SJSA1 (cell line): ENCODE results near the gene SLC36A1. TPM values are rescaled to one million over a fixed set of nuclear protein-coding genes. Genes with fewer than 3 reads are reported as not detected.

Source experiments
- DNase-seq, 2 experiments: peaks; one replicate each; pipeline ENCODE4 v3.0.0-alpha.2; 2015 to 2020; ENCODE audit warnings: low spot score in 2 of 2, low read depth in 1 of 2
- H3K27ac ChIP-seq: fragments of 250-450 bp; sonication (Bioruptor Pico); 2 replicates; pipeline ENCODE4 v1.5.1; 2020; ENCODE audit warnings: mild to moderate bottlenecking, moderate library complexity
- H3K27me3 ChIP-seq: fragments of 250-450 bp; sonication (Bioruptor Pico); replicated peaks from 2 replicates; pipeline ENCODE4 v1.5.1; 2020; ENCODE audit warnings: mild to moderate bottlenecking, moderate library complexity
- H3K36me3 ChIP-seq: fragments of 250-450 bp; sonication (Bioruptor Pico); 2 replicates; pipeline ENCODE4 v1.5.1; 2020; ENCODE audit warnings: mild to moderate bottlenecking
- H3K4me1 ChIP-seq: fragments of 250-450 bp; sonication (Bioruptor Pico); replicated peaks from 2 replicates; pipeline ENCODE4 v1.6.1; 2021; ENCODE audit warnings: mild to moderate bottlenecking
- H3K4me3 ChIP-seq: fragments of 250-450 bp; sonication (Bioruptor Pico); 2 replicates; pipeline ENCODE4 v1.5.1; 2020; ENCODE audit warnings: mild to moderate bottlenecking
- H3K9me3 ChIP-seq: fragments of 250-450 bp; sonication (Bioruptor Pico); replicated peaks from 2 replicates; pipeline ENCODE4 v1.5.1; 2020; ENCODE audit warnings: mild to moderate bottlenecking
- total RNA-seq: library from RNA; depleted of rRNA; stranded (reverse); fragments of >200 nt; shearing (Covaris generic); gene quantifications from 2 replicates; pipeline ENCODE4 v1.2.3, GENCODE V29; 2014

The SLC36A1 gene
- total RNA-seq, 1 experiment from 2014 or later = 20.8 TPM

GRCh38 chr5:151432210-151432609, 15.2 kb upstream of the SLC36A1 start:
- peaks cover 7% of the 10 kb centered on the region; the same call in 1 of the 2 replicates for H3K27me3 ChIP-seq
- no peaks in the 10 kb centered on the region for H3K36me3 ChIP-seq
- H3K4me3 ChIP-seq = no peak overlapping the region
- DNase-seq = no peak
- no peaks in the 10 kb centered on the region for H3K9me3 ChIP-seq
- H3K4me1 ChIP-seq = no peaks in the 10 kb centered on the region
- H3K27ac ChIP-seq = no peak overlapping the region

GRCh38 chr5:151434570-151435237, 12.7 kb upstream of the SLC36A1 start:
- no peak overlapping the region for H3K4me3 ChIP-seq

GRCh38 chr5:151448038-151448985, 909 bp downstream of the SLC36A1 start:
- H3K4me3 ChIP-seq = peak overlapping the region; percentile 77
- DNase-seq = peak in 1 of 2 experiments; percentile 47

More at GRCh38 chr5:151434570-151435237, 12.7 kb upstream of the SLC36A1 start:
- Histone ChIP-seq H3K4me1 (no peaks in the 10 kb centered on the region), H3K9me3 (no peaks in the 10 kb centered on the region), H3K36me3 (no peaks in the 10 kb centered on the region), H3K27me3 (peaks cover 7% of the 10 kb centered on the region; the same call in 1 of the 2 replicates), H3K27ac (no peak overlapping the region)
- DNase-seq = no peak

DNA sequence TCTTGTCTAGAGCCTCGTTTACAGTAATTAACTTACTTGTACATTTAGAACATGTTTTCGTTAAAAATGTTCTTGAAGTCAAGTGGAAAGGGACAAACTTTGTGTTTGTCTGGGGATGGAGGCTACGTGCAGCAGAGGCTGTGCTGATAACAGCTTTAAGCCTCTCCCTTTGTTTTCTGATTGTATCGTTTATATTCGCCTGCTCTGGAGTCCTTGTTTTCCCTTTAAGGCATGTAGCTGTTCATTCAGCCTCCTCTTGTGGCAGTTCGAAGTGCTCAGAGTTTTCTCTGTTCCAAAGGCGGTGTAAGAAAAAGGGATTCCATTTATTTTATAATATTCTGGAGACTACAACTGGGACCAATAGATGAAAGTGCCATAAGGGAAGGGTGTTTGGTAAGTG, 1.9 kb downstream of the SLC36A1 start:
- H3K4me3 ChIP-seq = no peak overlapping the region
- DNase-seq = no peak

More at GRCh38 chr5:151448038-151448985, 909 bp downstream of the SLC36A1 start:
- Histone ChIP-seq H3K27me3 (no peaks in the 10 kb centered on the region; the same call in 1 of the 2 replicates), H3K4me1 (peaks cover 38% of the 10 kb centered on the region), H3K27ac (no peak overlapping the region), H3K36me3 (0 out of 2 replicates have a peak, but pooled peaks cover 3% of the 10 kb centered on the region), H3K9me3 (no peaks in the 10 kb centered on the region)

DNA sequence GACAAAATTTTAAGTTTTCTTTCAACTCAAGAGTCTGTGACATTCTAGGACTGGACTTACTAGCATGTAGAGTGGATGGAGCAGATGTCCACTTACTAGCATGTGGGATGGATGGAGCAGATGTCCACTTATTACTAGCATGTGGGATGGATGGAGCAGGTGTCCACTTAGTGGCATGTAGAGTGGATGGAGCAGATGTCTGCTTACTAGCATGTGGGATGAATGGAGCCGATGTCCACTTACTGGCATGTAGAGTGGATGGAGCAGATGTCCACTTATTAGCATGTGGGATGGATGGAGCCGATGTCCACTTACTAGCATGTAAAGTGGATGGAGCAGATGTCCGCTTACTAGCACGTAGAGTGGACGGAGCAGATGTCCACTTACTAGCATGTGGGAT, 2.4 kb downstream of the SLC36A1 start:
- H3K36me3 ChIP-seq = 0 out of 2 replicates have a peak, but pooled peaks cover 3% of the 10 kb centered on the region

More for the DNA sequence above, 1.9 kb downstream of the SLC36A1 start:
- no peaks in the 10 kb centered on the region; the same call in 1 of the 2 replicates for H3K27me3 ChIP-seq
- 0 out of 2 replicates have a peak, but pooled peaks cover 3% of the 10 kb centered on the region for H3K36me3 ChIP-seq
- H3K4me1 ChIP-seq = peaks cover 38% of the 10 kb centered on the region
- H3K27ac ChIP-seq = no peak overlapping the region
- no peaks in the 10 kb centered on the region for H3K9me3 ChIP-seq

GRCh38 chr5:151450605-151451004, 3.2 kb downstream of the SLC36A1 start:
- peaks cover 38% of the 10 kb centered on the region for H3K4me1 ChIP-seq
- H3K4me3 ChIP-seq = no peak overlapping the region
- H3K27me3 ChIP-seq = no peaks in the 10 kb centered on the region; the same call in 1 of the 2 replicates
- no peak for DNase-seq
- H3K27ac ChIP-seq = no peak overlapping the region; the same call in 1 of the 2 replicates
- no peaks in the 10 kb centered on the region for H3K9me3 ChIP-seq
- H3K36me3 ChIP-seq = 0 out of 2 replicates have a peak, but pooled peaks cover 3% of the 10 kb centered on the region

More for the DNA sequence above, 2.4 kb downstream of the SLC36A1 start:
- H3K27me3 ChIP-seq = no peaks in the 10 kb centered on the region; the same call in 1 of the 2 replicates
- peaks cover 38% of the 10 kb centered on the region for H3K4me1 ChIP-seq
- H3K9me3 ChIP-seq = no peaks in the 10 kb centered on the region
- no peak for DNase-seq
- H3K4me3 ChIP-seq = no peak overlapping the region
- no peak overlapping the region for H3K27ac ChIP-seq

- Histone ChIP-seq H3K27me3 (no peaks in the 10 kb centered on the region), H3K4me1 (peaks cover 38% of the 10 kb centered on the region), H3K9me3 (no peaks in the 10 kb centered on the region), H3K4me3 (no peak overlapping the region), H3K27ac (peak overlapping the region; percentile 63), H3K36me3 (0 out of 2 replicates have a peak, but pooled peaks cover 3% of the 10 kb centered on the region)
- peak; percentile 75 to 86 for DNase-seq
Measured at GRCh38 chr5:151451626-151452520, 4.5 kb downstream of the SLC36A1 start.

GRCh38 chr5:151454166-151454565, 6.8 kb downstream of the SLC36A1 start:
- DNase-seq = no peak
- H3K27me3 ChIP-seq = no peaks in the 10 kb centered on the region
- no peaks in the 10 kb centered on the region for H3K9me3 ChIP-seq
- no peak overlapping the region for H3K27ac ChIP-seq
- H3K4me3 ChIP-seq = no peak overlapping the region
- H3K36me3 ChIP-seq = no peaks in the 10 kb centered on the region
- peaks cover 27% of the 10 kb centered on the region for H3K4me1 ChIP-seq

DNA sequence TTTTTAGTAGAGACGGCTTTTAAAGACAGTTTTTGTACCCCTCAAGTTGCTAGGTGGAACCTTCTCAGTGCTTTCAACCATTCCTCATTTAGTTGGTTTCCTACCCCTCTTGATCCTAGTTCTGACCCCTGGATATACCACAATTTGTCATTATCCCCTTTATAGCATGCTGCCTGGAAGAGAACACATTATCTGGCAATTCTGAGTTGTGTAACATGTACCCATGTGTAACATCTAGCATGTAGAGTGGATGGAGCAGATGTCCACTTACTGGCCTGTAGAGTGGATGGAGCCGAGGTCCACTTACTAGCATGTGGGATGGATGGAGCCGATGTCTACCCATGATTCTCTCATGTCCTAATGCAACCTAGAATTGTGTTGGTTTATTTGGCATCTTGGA, 7.5 kb downstream of the SLC36A1 start:
- H3K27me3 ChIP-seq = no peaks in the 10 kb centered on the region
- no peaks in the 10 kb centered on the region for H3K36me3 ChIP-seq
- no peak overlapping the region for H3K4me3 ChIP-seq
- H3K27ac ChIP-seq = no peak overlapping the region
- no peak for DNase-seq
- no peaks in the 10 kb centered on the region for H3K9me3 ChIP-seq
- H3K4me1 ChIP-seq = peaks cover 23% of the 10 kb centered on the region

- Histone ChIP-seq H3K27ac (no peak overlapping the region), H3K27me3 (no peaks in the 10 kb centered on the region)
- DNase-seq = no peak
Measured at GRCh38 chr5:151456321-151456940, 9.0 kb downstream of the SLC36A1 start.

DNA sequence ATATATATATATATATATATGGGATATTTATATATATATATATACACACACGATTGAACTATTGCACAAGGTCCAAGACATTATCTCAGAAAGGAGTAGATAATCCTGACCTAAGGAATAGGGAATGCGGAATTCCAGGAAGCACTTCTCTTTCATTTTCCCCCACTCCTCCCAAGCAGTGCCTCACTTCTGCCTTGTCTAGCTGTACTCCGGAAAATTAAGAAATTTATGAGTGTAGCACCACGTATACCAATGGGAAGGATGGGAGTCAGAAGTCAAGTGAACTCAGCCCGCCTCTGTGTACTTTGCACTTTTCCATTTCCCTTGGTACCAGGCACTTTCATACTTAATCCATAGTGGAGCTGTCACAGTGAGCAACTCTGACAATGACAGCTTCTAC, 10.9 kb downstream of the SLC36A1 start:
- DNase-seq = no peak
- H3K27ac ChIP-seq = no peak overlapping the region
- H3K36me3 ChIP-seq = peaks cover under 1% of the 10 kb centered on the region; the same call in 1 of the 2 replicates
- no peaks in the 10 kb centered on the region for H3K9me3 ChIP-seq
- no peaks in the 10 kb centered on the region for H3K27me3 ChIP-seq
- H3K4me1 ChIP-seq = no peaks in the 10 kb centered on the region
- H3K4me3 ChIP-seq = no peak overlapping the region

More at GRCh38 chr5:151456321-151456940, 9.0 kb downstream of the SLC36A1 start:
- H3K9me3 ChIP-seq = no peaks in the 10 kb centered on the region
- no peaks in the 10 kb centered on the region for H3K36me3 ChIP-seq
- no peak overlapping the region for H3K4me3 ChIP-seq
- H3K4me1 ChIP-seq = peaks cover 15% of the 10 kb centered on the region

DNA sequence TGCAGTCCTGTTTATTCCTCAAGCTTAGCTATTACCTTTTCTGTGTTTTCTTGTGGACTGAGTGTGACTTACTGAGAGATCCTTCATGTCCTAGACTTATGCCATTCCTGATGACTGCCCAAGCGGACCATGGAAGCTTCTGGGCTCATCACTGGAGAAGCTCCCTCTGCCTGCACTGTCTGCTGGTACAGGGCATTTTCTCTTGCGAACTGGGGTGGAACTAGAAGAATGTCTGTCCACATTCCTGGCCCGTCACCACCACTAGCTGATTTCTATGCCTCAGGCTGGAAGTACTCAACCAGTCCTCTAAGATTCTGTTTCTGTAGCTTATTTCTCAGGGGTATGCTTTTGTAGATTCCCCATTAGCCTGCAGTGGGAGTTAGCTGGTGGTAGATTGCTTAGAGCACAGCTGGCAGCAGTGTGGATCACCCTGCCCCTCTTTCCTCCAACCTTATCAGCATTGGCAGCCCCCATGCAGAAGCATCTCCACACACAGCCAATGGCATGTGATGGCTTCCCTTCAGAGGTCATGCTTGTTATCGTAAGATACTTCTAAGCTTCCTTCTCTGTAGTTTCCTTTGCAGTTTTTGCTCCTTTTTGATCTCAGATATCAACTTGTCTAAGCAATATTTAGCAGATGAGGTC, 12.4 kb downstream of the SLC36A1 start:
- no peak overlapping the region for H3K27ac ChIP-seq
- no peak for DNase-seq
- peaks cover 15% of the 10 kb centered on the region for H3K36me3 ChIP-seq
- no peaks in the 10 kb centered on the region for H3K27me3 ChIP-seq
- H3K4me1 ChIP-seq = no peaks in the 10 kb centered on the region
- H3K4me3 ChIP-seq = no peak overlapping the region
- no peaks in the 10 kb centered on the region for H3K9me3 ChIP-seq
